ENCODE data around the gene DGKB. TPM values are rescaled to one million over a fixed set of nuclear protein-coding genes. Genes with fewer than 3 reads are reported as not detected.

Gene DGKB
- total and polyA plus RNA-seq, 2 donors from 2014 or later: 0.26 to 1.5 TPM

DNA sequence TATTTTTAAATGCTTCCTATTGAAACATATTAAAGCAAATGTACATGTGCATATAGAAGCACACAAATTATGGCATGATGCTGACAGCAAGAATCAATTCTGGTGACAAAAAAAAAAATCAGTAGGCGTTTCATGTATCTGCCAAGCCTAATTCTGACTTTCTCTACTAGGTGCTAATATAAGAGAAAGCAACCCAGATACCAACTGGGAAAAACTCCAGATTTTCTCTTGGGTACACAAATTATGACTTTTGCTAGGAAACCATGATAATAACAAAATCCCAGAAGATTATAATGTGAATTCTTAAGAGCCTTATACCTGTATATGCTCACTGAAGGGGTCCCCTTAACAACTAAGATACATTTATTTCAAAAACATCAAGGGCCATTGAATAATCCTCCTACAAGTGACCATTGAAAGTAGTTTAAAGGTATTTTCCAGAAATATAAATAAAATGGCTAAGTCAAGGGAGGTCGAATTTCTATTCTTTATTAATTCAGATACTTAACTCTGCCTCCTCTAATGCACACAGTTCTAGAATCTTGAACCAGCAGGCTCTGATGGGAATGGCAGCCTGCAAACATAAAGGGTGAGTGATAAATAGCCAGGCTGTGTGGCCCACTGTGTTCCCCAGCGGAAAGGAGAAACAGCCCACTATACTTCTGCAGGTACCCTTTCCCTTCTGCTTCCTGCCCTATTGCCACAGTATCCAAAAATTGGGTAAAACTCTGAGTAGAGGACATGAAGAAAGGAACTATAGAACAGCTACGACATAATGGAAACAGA is 84.5 kb downstream of the DGKB start:
- intact Hi-C loops (cut with DNase I): no loop called here
- Histone ChIP-seq H3K4me1 (ENCODE audit: control insufficient read depth in 2 of 3, insufficient read depth in 2 of 3, low read depth in 1 of 3, low read length in 3 of 3) (no peaks in the 10 kb centered on the region), H3K4me3 (ENCODE audit: low read length in 3 of 3) (no peak overlapping the region), H3K9ac (ENCODE audit: low read length in 3 of 3) (no peak overlapping the region), H3K9me3 (ENCODE audit: control insufficient read depth in 2 of 3, insufficient read depth in 1 of 3, low read length in 3 of 3) (no peaks in the 10 kb centered on the region), H3K27me3 (ENCODE audit: control insufficient read depth, insufficient read depth, low read length) (no peaks in the 10 kb centered on the region), H3K27ac (ENCODE audit: low read depth in 2 of 2, low read length in 2 of 2) (no peak overlapping the region), H3K36me3 (ENCODE audit: control insufficient read depth in 2 of 3, insufficient read depth in 3 of 3, low read length in 3 of 3) (no peaks in the 10 kb centered on the region)
- DNase-seq: no peak
- TF ChIP-seq CTCF (IDR thresholded peaks at IDR 0.05; ENCODE audit: borderline replicate concordance, extremely low read depth, insufficient read depth): no peak
- FAIRE-seq: no peak

DNA sequence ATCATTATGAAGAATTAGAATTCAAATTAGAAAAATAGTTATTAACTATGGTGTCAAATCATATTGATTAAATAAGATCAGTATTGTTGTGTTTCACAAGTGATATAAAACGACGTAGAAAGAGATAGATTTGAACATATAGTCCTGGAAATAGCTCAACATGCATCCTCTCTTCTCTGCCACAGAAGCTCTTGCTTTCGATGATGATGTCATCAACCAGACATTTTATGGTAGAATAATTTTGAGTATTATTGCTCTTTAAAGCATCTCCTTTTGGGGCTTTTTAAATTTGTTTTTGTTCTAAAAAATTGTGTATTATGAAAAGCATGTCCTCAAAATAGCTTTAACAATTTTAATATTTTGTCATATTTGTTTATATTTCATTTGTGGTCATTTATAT is 95.0 kb downstream of the DGKB start:
- no peak for DNase-seq
- peak; percentile 66 for FAIRE-seq
- H3K36me3 ChIP-seq (ENCODE audit: control insufficient read depth in 2 of 3, insufficient read depth in 3 of 3, low read length in 3 of 3): no peaks in the 10 kb centered on the region
- intact Hi-C loops (cut with DNase I): no loop called here
- H3K27me3 ChIP-seq (ENCODE audit: control insufficient read depth, insufficient read depth, low read length): no peaks in the 10 kb centered on the region
- TF ChIP-seq CTCF (IDR thresholded peaks at IDR 0.05; ENCODE audit: borderline replicate concordance, extremely low read depth, insufficient read depth): no peak
- no peaks in the 10 kb centered on the region for H3K4me1 ChIP-seq (ENCODE audit: control insufficient read depth in 2 of 3, insufficient read depth in 2 of 3, low read depth in 1 of 3, low read length in 3 of 3)
- H3K4me3 ChIP-seq (ENCODE audit: low read length in 3 of 3): no peak overlapping the region
- no peaks in the 10 kb centered on the region for H3K9me3 ChIP-seq (ENCODE audit: control insufficient read depth in 2 of 3, insufficient read depth in 1 of 3, low read length in 3 of 3)
- H3K27ac ChIP-seq (ENCODE audit: low read depth in 2 of 2, low read length in 2 of 2): no peak overlapping the region
- no peak overlapping the region for H3K9ac ChIP-seq (ENCODE audit: low read length in 3 of 3)

GRCh38 chr7:14806891-14807290 is 95.7 kb downstream of the DGKB start:
- no peaks in the 10 kb centered on the region for H3K27me3 ChIP-seq (ENCODE audit: control insufficient read depth, insufficient read depth, low read length)
- intact Hi-C loops (cut with DNase I): no loop called here
- DNase-seq: no peak
- H3K9ac ChIP-seq (ENCODE audit: low read length in 3 of 3): no peak overlapping the region
- TF ChIP-seq CTCF (IDR thresholded peaks at IDR 0.05; ENCODE audit: borderline replicate concordance, extremely low read depth, insufficient read depth): no peak
- no peaks in the 10 kb centered on the region for H3K9me3 ChIP-seq (ENCODE audit: control insufficient read depth in 2 of 3, insufficient read depth in 1 of 3, low read length in 3 of 3)
- FAIRE-seq: no peak
- no peaks in the 10 kb centered on the region for H3K4me1 ChIP-seq (ENCODE audit: control insufficient read depth in 2 of 3, insufficient read depth in 2 of 3, low read depth in 1 of 3, low read length in 3 of 3)
- no peak overlapping the region for H3K27ac ChIP-seq (ENCODE audit: low read depth in 2 of 2, low read length in 2 of 2)
- no peak overlapping the region for H3K4me3 ChIP-seq (ENCODE audit: low read length in 3 of 3)
- H3K36me3 ChIP-seq (ENCODE audit: control insufficient read depth in 2 of 3, insufficient read depth in 3 of 3, low read length in 3 of 3): no peaks in the 10 kb centered on the region

All from kidney (tissue), 14 donors.